Type B pancreatic cell (in vitro differentiated cells): ENCODE measurements around the gene CDH3. TPM values are rescaled to one million over a fixed set of nuclear protein-coding genes. Genes with fewer than 3 reads are reported as not detected.

ENCODE experiments used
- DNase-seq: peaks from one replicate; pipeline ENCODE4 v3.0.0; 2021; ENCODE audit warnings: mixed read lengths; ENCODE audit not compliant: unreplicated experiment; ENCODE audit errors: extremely low spot score
- H3K27ac Mint-ChIP-seq: 2 replicates; pipeline ENCODE4 v1.8.0; 2021; ENCODE audit warnings: mild to moderate bottlenecking, mixed read lengths
- H3K27me3 Mint-ChIP-seq: 2 replicates; pipeline ENCODE4 v1.8.0; 2021; ENCODE audit warnings: mixed read lengths
- H3K36me3 Mint-ChIP-seq: 2 replicates; pipeline ENCODE4 v1.8.0; 2021; ENCODE audit warnings: mixed read lengths
- H3K4me1 Mint-ChIP-seq: one replicate; pipeline ENCODE4 v1.8.0; 2021; ENCODE audit warnings: mixed read lengths; ENCODE audit not compliant: unreplicated experiment
- H3K4me3 Mint-ChIP-seq: 2 replicates; pipeline ENCODE4 v1.8.0; 2021; ENCODE audit warnings: mild to moderate bottlenecking, mixed read lengths
- H3K9me3 Mint-ChIP-seq: 2 replicates; pipeline ENCODE4 v1.8.0; 2021; ENCODE audit warnings: mixed read lengths
- total RNA-seq: library from RNA; stranded (reverse); gene quantifications from 2 replicates; pipeline ENCODE4 v1.2.1, GENCODE V29; 2021; ENCODE audit warnings: low replicate concordance
- TF ChIP-seq, protein P1 (sequence below): fragments of 200-600 bp; sonication (generic); conservative IDR thresholded peaks from 2 replicates; pipeline ENCODE4 v1.5.0; 2021; ENCODE audit warnings: antibody characterized with exemption, mild to moderate bottlenecking

Gene CDH3
- total RNA-seq, 1 donor from 2014 or later, result 35.5 TPM

DNA sequence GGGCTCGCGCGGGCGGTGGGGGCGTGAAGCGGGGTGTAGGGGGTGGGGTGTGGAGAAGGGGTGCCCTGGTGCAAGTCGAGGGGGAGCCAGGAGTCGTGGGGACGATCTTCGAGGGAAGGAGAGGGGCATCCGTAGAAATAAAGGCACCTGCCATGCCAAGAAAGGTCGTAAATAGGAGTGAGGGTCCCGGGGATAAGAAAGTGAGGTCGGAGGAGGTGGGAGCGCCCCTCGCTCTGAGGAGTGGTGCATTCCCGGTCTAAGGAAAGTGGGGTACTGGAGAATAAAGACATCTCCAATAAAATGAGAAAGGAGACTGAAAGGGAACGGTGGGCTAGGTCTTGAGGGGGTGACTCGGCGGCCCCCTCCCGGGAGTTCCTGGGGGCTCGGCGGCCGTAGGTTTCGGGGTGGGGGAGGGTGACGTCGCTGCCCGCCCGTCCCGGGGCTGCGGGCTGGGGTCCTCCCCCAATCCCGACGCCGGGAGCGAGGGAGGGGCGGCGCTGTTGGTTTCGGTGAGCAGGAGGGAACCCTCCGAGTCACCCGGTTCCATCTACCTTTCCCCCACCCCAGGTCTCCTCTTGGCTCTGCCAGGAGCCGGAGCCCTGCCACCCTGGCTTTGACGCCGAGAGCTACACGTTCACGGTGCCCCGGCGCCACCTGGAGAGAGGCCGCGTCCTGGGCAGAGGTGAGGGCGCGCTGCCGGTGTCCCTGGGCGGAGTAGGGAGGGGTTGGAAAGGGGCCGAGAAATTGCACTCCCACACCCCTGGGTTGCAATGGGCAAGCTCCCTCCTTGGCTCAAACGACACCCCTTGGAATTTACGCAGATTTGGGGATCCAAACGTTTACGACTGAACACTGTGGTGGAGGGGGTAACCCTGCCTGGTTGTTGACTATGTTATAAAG, 92.9 kb downstream of the CDH3 start:
- TF ChIP-seq, protein P1, sequence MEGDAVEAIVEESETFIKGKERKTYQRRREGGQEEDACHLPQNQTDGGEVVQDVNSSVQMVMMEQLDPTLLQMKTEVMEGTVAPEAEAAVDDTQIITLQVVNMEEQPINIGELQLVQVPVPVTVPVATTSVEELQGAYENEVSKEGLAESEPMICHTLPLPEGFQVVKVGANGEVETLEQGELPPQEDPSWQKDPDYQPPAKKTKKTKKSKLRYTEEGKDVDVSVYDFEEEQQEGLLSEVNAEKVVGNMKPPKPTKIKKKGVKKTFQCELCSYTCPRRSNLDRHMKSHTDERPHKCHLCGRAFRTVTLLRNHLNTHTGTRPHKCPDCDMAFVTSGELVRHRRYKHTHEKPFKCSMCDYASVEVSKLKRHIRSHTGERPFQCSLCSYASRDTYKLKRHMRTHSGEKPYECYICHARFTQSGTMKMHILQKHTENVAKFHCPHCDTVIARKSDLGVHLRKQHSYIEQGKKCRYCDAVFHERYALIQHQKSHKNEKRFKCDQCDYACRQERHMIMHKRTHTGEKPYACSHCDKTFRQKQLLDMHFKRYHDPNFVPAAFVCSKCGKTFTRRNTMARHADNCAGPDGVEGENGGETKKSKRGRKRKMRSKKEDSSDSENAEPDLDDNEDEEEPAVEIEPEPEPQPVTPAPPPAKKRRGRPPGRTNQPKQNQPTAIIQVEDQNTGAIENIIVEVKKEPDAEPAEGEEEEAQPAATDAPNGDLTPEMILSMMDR, result no peak
- no peaks in the 10 kb centered on the region for H3K9me3 Mint-ChIP-seq
- DNase-seq, result no peak
- H3K27me3 Mint-ChIP-seq, result peaks cover 28% of the 10 kb centered on the region
- H3K36me3 Mint-ChIP-seq, result peaks cover 6% of the 10 kb centered on the region
- peak overlapping the region; percentile 97 for H3K4me3 Mint-ChIP-seq
- peak overlapping the region; percentile 97 for H3K27ac Mint-ChIP-seq
- H3K4me1 Mint-ChIP-seq, result peaks cover 27% of the 10 kb centered on the region

DNA sequence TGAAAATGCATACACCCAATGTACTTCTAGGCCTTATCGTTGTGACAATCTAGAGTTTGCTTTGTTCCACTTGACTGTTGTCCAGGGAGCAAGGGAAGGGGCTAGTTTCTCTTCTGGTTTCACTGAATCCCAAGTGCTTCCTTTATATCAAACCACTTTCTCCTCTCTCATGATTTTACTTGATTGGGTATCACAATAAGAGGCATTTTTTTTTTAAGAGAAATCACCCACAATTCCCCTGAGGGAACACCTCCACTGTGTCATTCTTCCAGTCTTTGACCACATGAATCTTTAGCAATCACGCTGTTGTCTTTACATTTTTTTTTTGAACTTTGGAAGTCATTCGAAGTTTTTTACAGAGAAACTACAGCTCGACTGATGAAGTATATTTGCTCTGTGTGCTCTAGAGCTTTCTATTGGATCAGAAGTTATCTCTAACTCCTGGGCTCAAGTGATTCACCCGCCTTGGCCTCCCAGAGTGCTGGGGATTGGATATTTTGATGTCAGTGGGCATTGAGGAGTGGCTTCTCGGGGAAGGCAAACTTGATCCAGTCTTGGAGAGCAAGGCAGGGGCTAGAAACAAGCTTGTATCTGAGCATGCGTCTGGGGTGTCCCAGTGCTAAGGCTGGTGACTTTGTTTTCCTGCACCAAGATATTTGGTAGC, 95.0 kb downstream of the CDH3 start:
- peak overlapping the region; percentile 83 for H3K4me3 Mint-ChIP-seq
- H3K27me3 Mint-ChIP-seq, result peaks cover 22% of the 10 kb centered on the region
- DNase-seq, result no peak
- H3K36me3 Mint-ChIP-seq, result peaks cover 9% of the 10 kb centered on the region
- peak overlapping the region; percentile 96 for H3K27ac Mint-ChIP-seq
- peaks cover 37% of the 10 kb centered on the region for H3K4me1 Mint-ChIP-seq
- no peaks in the 10 kb centered on the region for H3K9me3 Mint-ChIP-seq
- TF ChIP-seq, protein P1, result no peak

DNA sequence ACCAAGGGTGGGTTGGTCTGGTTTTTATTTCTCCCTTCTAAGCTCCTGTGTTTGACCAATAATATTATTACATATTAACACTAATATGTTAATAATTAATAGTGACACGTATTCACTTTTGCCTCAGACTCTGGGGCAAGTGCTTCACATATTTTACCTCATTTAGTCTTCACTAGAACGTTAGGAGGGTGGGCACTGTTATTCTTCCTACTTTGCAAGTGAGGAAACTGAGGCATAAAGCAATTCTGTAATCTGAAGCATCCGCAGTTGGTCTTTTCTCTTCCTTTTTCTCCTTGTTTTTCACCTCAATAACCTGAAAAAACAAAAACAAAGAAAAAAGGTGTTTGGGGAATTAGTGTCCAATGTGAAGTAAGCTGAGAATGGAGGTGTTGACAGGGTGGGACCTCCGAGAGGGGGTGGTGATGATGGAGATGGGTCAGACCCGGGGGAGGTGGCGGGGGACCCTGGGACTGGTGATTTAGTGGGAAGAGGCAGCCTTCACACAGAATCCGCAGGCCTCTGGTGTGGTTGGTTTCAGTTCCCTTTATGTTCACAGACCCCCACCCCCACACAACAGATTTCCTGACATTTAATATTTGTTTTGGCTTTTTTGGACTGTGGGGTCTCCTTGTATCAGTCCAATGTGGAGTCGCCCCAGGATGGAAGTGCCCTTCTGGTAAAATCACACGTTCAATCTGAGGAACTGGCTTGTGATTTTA, 95.7 kb downstream of the CDH3 start:
- peaks cover 21% of the 10 kb centered on the region for H3K27me3 Mint-ChIP-seq
- H3K36me3 Mint-ChIP-seq, result peaks cover 9% of the 10 kb centered on the region
- peak overlapping the region; percentile 83 for H3K4me3 Mint-ChIP-seq
- TF ChIP-seq, protein P1, result no peak
- no peak for DNase-seq
- no peaks in the 10 kb centered on the region for H3K9me3 Mint-ChIP-seq
- peak overlapping the region; percentile 96 for H3K27ac Mint-ChIP-seq
- peaks cover 37% of the 10 kb centered on the region for H3K4me1 Mint-ChIP-seq

DNA sequence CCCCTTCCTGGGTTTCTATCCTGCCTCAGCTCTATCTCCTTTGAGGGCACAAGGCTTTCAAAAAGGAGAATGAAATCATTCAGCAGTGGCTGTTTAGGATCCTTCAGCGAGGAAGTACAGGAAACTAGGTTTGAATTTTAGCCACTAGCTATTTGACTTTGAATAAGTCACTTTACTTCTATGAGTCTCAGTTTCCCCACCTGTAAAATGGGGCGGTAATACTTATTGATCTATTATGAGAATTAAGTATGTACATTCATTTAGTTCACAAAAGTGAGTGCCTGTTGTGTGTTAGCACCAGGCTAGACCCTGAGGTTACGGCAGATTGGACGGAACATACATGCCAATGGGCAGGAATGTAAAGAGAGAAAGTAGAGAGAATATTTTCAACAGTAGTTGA, 98.6 kb downstream of the CDH3 start:
- peak overlapping the region; percentile 88 for H3K4me3 Mint-ChIP-seq
- peaks cover 4% of the 10 kb centered on the region for H3K27me3 Mint-ChIP-seq
- peak overlapping the region; percentile 96 for H3K27ac Mint-ChIP-seq
- TF ChIP-seq, protein P1, result no peak
- no peaks in the 10 kb centered on the region for H3K9me3 Mint-ChIP-seq
- DNase-seq, result no peak
- H3K4me1 Mint-ChIP-seq, result peaks cover 34% of the 10 kb centered on the region
- H3K36me3 Mint-ChIP-seq, result peaks cover 13% of the 10 kb centered on the region

DNA sequence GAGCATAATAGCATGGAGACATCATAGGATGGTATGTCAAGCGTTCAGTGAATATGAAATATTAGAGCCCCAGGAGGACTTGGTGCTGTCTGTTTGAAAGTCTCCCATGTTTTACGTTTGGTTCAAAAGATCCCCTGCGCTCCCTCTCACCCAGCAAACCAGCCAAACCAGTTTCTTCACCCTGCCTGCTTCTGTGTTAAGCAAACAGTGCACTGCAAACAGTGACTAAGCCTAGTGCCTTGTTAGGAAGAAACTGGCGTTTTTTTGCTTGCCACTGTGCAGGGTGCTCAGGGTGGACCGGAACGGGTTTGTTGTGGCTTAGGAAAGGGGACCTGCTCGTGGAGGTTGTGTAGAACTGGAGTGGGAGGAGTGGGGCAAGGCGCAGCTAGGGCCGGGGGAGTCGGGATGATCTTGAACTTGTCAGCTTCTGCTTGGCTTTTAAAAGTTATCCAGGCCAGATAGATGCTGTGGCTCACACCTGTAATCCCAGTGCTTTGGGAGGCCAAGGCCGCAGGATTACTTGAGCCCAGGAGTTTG, 99.7 kb downstream of the CDH3 start:
- TF ChIP-seq, protein P1, result no peak
- peaks cover 3% of the 10 kb centered on the region for H3K27me3 Mint-ChIP-seq
- H3K9me3 Mint-ChIP-seq, result no peaks in the 10 kb centered on the region
- peaks cover 13% of the 10 kb centered on the region for H3K36me3 Mint-ChIP-seq
- DNase-seq, result no peak
- peak overlapping the region; percentile 96 for H3K27ac Mint-ChIP-seq
- H3K4me3 Mint-ChIP-seq, result peak overlapping the region; percentile 88
- H3K4me1 Mint-ChIP-seq, result peaks cover 33% of the 10 kb centered on the region
